A549 (cell line): ENCODE data around the gene LILRA6.

Experiments
- CTCF ChIP-seq: fragments of >200 bp; sonication (Bioruptor Twin); formaldehyde crosslinking; IDR thresholded peaks from 3 replicates; pipeline ENCODE4 v1.5.1; 2016
- EHMT2 ChIP-seq: fragments of 200-600 bp; sonication (generic); IDR thresholded peaks from 2 replicates; pipeline ENCODE4 v1.6.1; 2016; ENCODE audit warnings: antibody characterized with exemption, low read depth, mild to moderate bottlenecking, moderate library complexity
- POLR2A ChIP-seq: IDR thresholded peaks from 2 replicates; pipeline ENCODE4 v1.6.1; 2012; ENCODE audit warnings: mild to moderate bottlenecking, low read length
- RCOR1 ChIP-seq: fragments of 150-350 bp; IDR thresholded peaks from 2 replicates; pipeline ENCODE4 v1.6.1; 2014; ENCODE audit warnings: antibody characterized with exemption, low read length, low read depth
- RNF2 ChIP-seq: fragments of 200-600 bp; sonication (generic); IDR thresholded peaks from 2 replicates; pipeline ENCODE4 v1.6.1; 2016; ENCODE audit warnings: low read depth, mild to moderate bottlenecking, antibody characterized with exemption, moderate library complexity, borderline replicate concordance
- TP53 ChIP-seq: fragments of 250-450 bp; sonication (Bioruptor Pico); IDR thresholded peaks from 2 replicates; pipeline ENCODE4 v1.5.0; 2021; ENCODE audit warnings: mild to moderate bottlenecking, moderate library complexity
- TF ChIP-seq, protein P1 (sequence below): fragments of 450-650 bp; IDR thresholded peaks from 2 replicates; pipeline ENCODE4 v1.6.1; 2014; ENCODE audit warnings: antibody characterized with exemption
- TF ChIP-seq, protein P2 (sequence below): IDR thresholded peaks from 2 replicates; pipeline ENCODE4 v1.6.1; 2012

- TF ChIP-seq RCOR1 = no peak
- TF ChIP-seq EHMT2 = no peak
- TF ChIP-seq POLR2A = no peak
- TF ChIP-seq TP53 = no peak
- TF ChIP-seq CTCF = peak; percentile 79
- TF ChIP-seq, protein P1, sequence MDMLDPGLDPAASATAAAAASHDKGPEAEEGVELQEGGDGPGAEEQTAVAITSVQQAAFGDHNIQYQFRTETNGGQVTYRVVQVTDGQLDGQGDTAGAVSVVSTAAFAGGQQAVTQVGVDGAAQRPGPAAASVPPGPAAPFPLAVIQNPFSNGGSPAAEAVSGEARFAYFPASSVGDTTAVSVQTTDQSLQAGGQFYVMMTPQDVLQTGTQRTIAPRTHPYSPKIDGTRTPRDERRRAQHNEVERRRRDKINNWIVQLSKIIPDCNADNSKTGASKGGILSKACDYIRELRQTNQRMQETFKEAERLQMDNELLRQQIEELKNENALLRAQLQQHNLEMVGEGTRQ = no peak
- TF ChIP-seq, protein P2, sequence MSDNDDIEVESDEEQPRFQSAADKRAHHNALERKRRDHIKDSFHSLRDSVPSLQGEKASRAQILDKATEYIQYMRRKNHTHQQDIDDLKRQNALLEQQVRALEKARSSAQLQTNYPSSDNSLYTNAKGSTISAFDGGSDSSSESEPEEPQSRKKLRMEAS = no peak
- no peak for TF ChIP-seq RNF2
These were observed 23.5 kb upstream of the LILRA6 start for GRCh38 chr19:54266133-54266532.
